Gastroesophageal sphincter (tissue), 3 donors: Measurements from ENCODE around the gene BAHCC1.

Experiments
- CTCF ChIP-seq, 4 experiments: fragments of 200-600 bp in 2 of 4; fragments of 450-650 bp in 2 of 4; sonication (generic) in 1 of 4; IDR thresholded peaks; one replicate each; pipeline ENCODE4 v1.5.1; 2017 to 2019; ENCODE audit warnings: antibody characterized with exemption in 4 of 4, mild to moderate bottlenecking in 2 of 4, moderate library complexity in 2 of 4
- EP300 ChIP-seq: sonication (generic); formaldehyde crosslinking; IDR thresholded peaks from one replicate; pipeline ENCODE4 v1.6.1; 2017; ENCODE audit warnings: antibody characterized with exemption, mild to moderate bottlenecking
- POLR2A ChIP-seq, 2 donors: fragments of 450-650 bp; IDR thresholded peaks; one replicate each; pipeline ENCODE4 v1.6.1; 2017; ENCODE audit warnings: antibody characterized with exemption in 2 of 2, mild to moderate bottlenecking in 2 of 2, moderate library complexity in 1 of 2
- POLR2AphosphoS5 ChIP-seq: sonication (generic); formaldehyde crosslinking; IDR thresholded peaks from one replicate; pipeline ENCODE4 v1.6.1; 2017; ENCODE audit warnings: antibody characterized with exemption

- TF ChIP-seq CTCF (IDR thresholded peaks at IDR 0.05), result no peak
- no peak for TF ChIP-seq POLR2A (IDR thresholded peaks at IDR 0.05)
- TF ChIP-seq POLR2AphosphoS5, result no peak
- no peak for TF ChIP-seq EP300
These were observed 45.6 kb upstream of the BAHCC1 start for GRCh38 chr17:81349397-81350319.
